ENCODE data around the gene APLF.
"Not testable (repeated sequence)": the region's sequence is repeated elsewhere in the genome, so short reads cannot be mapped to it uniquely, and the experiment has no call there.

APLF gene

GRCh38 chr2:68478688-68479087 is 11.3 kb downstream of the APLF start:
- Histone ChIP-seq H3K4me3 (ENCODE audit: insufficient read length, low read depth) (no peak overlapping the region), H3K9me3 (ENCODE audit: insufficient read depth, low read length) (no peaks in the 10 kb centered on the region), H3K36me3 (ENCODE audit: insufficient read depth, insufficient read length, low read length) (no peaks in the 10 kb centered on the region), H3K27me3 (ENCODE audit: insufficient read depth, insufficient read length) (no peaks in the 10 kb centered on the region), H3K9ac (ENCODE audit: insufficient read length, low read depth) (no peak overlapping the region), H3K4me1 (ENCODE audit: insufficient read depth, insufficient read length) (peaks cover 3% of the 10 kb centered on the region)
- DNase-seq (ENCODE audit: low read depth, low spot score) = no peak
- TF ChIP-seq SUZ12 (IDR thresholded peaks at IDR 0.05; ENCODE audit: extremely low read depth, insufficient read depth, insufficient read length) = no peak
- TF ChIP-seq ZNF274 (IDR thresholded peaks at IDR 0.05; ENCODE audit: low read depth, low read length) = no peak
- TF ChIP-seq YY1 (IDR thresholded peaks at IDR 0.05; ENCODE audit: insufficient read depth, insufficient read length) = no peak

- H3K4me3 ChIP-seq (ENCODE audit: insufficient read length, low read depth) = no peak overlapping the region
- DNase-seq (ENCODE audit: low read depth, low spot score) = no peak
- H3K36me3 ChIP-seq (ENCODE audit: insufficient read depth, insufficient read length, low read length) = no peaks in the 10 kb centered on the region
- peaks cover 3% of the 10 kb centered on the region for H3K4me1 ChIP-seq (ENCODE audit: insufficient read depth, insufficient read length)
- no peak overlapping the region for H3K9ac ChIP-seq (ENCODE audit: insufficient read length, low read depth)
- no peak for TF ChIP-seq SUZ12 (IDR thresholded peaks at IDR 0.05; ENCODE audit: extremely low read depth, insufficient read depth, insufficient read length)
- no peak for TF ChIP-seq YY1 (IDR thresholded peaks at IDR 0.05; ENCODE audit: insufficient read depth, insufficient read length)
- no peak for TF ChIP-seq ZNF274 (IDR thresholded peaks at IDR 0.05; ENCODE audit: low read depth, low read length)
- H3K27me3 ChIP-seq (ENCODE audit: insufficient read depth, insufficient read length) = no peaks in the 10 kb centered on the region
- no peaks in the 10 kb centered on the region for H3K9me3 ChIP-seq (ENCODE audit: insufficient read depth, low read length)
These were observed 15.0 kb downstream of the APLF start for GRCh38 chr2:68482296-68482820.

- no peak for DNase-seq (ENCODE audit: low read depth, low spot score)
- no peak for TF ChIP-seq YY1 (IDR thresholded peaks at IDR 0.05; ENCODE audit: insufficient read depth, insufficient read length)
- TF ChIP-seq ZNF274 (IDR thresholded peaks at IDR 0.05; ENCODE audit: low read depth, low read length) = no peak
- no peak for TF ChIP-seq SUZ12 (IDR thresholded peaks at IDR 0.05; ENCODE audit: extremely low read depth, insufficient read depth, insufficient read length)
These were observed 15.6 kb downstream of the APLF start for GRCh38 chr2:68483011-68483410.

GRCh38 chr2:68487773-68488355 is 20.5 kb downstream of the APLF start:
- Histone ChIP-seq H3K9me3 (ENCODE audit: insufficient read depth, low read length) (no peaks in the 10 kb centered on the region), H3K27me3 (ENCODE audit: insufficient read depth, insufficient read length) (no peaks in the 10 kb centered on the region), H3K36me3 (ENCODE audit: insufficient read depth, insufficient read length, low read length) (no peaks in the 10 kb centered on the region), H3K4me3 (ENCODE audit: insufficient read length, low read depth) (no peak overlapping the region), H3K9ac (ENCODE audit: insufficient read length, low read depth) (no peak overlapping the region), H3K4me1 (ENCODE audit: insufficient read depth, insufficient read length) (peaks cover 1% of the 10 kb centered on the region)
- no peak for DNase-seq (ENCODE audit: low read depth, low spot score)
- TF ChIP-seq YY1 (IDR thresholded peaks at IDR 0.05; ENCODE audit: insufficient read depth, insufficient read length) (no peak), ZNF274 (IDR thresholded peaks at IDR 0.05; ENCODE audit: low read depth, low read length) (no peak), SUZ12 (IDR thresholded peaks at IDR 0.05; ENCODE audit: extremely low read depth, insufficient read depth, insufficient read length) (no peak)

More at GRCh38 chr2:68483011-68483410, 15.6 kb downstream of the APLF start:
- H3K36me3 ChIP-seq (ENCODE audit: insufficient read depth, insufficient read length, low read length) = no peaks in the 10 kb centered on the region
- H3K4me3 ChIP-seq (ENCODE audit: insufficient read length, low read depth) = no peak overlapping the region
- no peak overlapping the region for H3K9ac ChIP-seq (ENCODE audit: insufficient read length, low read depth)
- no peaks in the 10 kb centered on the region for H3K9me3 ChIP-seq (ENCODE audit: insufficient read depth, low read length)
- no peaks in the 10 kb centered on the region for H3K27me3 ChIP-seq (ENCODE audit: insufficient read depth, insufficient read length)
- H3K4me1 ChIP-seq (ENCODE audit: insufficient read depth, insufficient read length) = peaks cover 3% of the 10 kb centered on the region

- H3K9me3 ChIP-seq (ENCODE audit: insufficient read depth, low read length); H3K27me3 ChIP-seq (ENCODE audit: insufficient read depth, insufficient read length); DNase-seq (ENCODE audit: low read depth, low spot score); H3K36me3 ChIP-seq (ENCODE audit: insufficient read depth, insufficient read length, low read length); H3K4me3 ChIP-seq (ENCODE audit: insufficient read length, low read depth); H3K9ac ChIP-seq (ENCODE audit: insufficient read length, low read depth); H3K4me1 ChIP-seq (ENCODE audit: insufficient read depth, insufficient read length): not testable (repeated sequence)
These were observed 21.2 kb downstream of the APLF start for GRCh38 chr2:68488605-68489004.

GRCh38 chr2:68489282-68489681 is 21.9 kb downstream of the APLF start:
- no peak overlapping the region for H3K4me3 ChIP-seq (ENCODE audit: insufficient read length, low read depth)
- TF ChIP-seq SUZ12 (IDR thresholded peaks at IDR 0.05; ENCODE audit: extremely low read depth, insufficient read depth, insufficient read length) (no peak), ZNF274 (IDR thresholded peaks at IDR 0.05; ENCODE audit: low read depth, low read length) (no peak), YY1 (IDR thresholded peaks at IDR 0.05; ENCODE audit: insufficient read depth, insufficient read length) (no peak)
- H3K27me3 ChIP-seq (ENCODE audit: insufficient read depth, insufficient read length) = no peaks in the 10 kb centered on the region
- H3K4me1 ChIP-seq (ENCODE audit: insufficient read depth, insufficient read length) = no peaks in the 10 kb centered on the region
- no peaks in the 10 kb centered on the region; the same call in 1 of the 2 replicates for H3K9me3 ChIP-seq (ENCODE audit: insufficient read depth, low read length)
- H3K9ac ChIP-seq (ENCODE audit: insufficient read length, low read depth) = no peak overlapping the region
- H3K36me3 ChIP-seq (ENCODE audit: insufficient read depth, insufficient read length, low read length) = no peaks in the 10 kb centered on the region
- no peak for DNase-seq (ENCODE audit: low read depth, low spot score)

GRCh38 chr2:68491582-68491981 is 24.2 kb downstream of the APLF start:
- Histone ChIP-seq H3K4me1 (ENCODE audit: insufficient read depth, insufficient read length) (no peaks in the 10 kb centered on the region), H3K9ac (ENCODE audit: insufficient read length, low read depth) (no peak overlapping the region), H3K4me3 (ENCODE audit: insufficient read length, low read depth) (no peak overlapping the region), H3K36me3 (ENCODE audit: insufficient read depth, insufficient read length, low read length) (no peaks in the 10 kb centered on the region), H3K9me3 (ENCODE audit: insufficient read depth, low read length) (peaks cover 5% of the 10 kb centered on the region; the same call in 1 of the 2 replicates), H3K27me3 (ENCODE audit: insufficient read depth, insufficient read length) (no peaks in the 10 kb centered on the region)
- TF ChIP-seq SUZ12 (IDR thresholded peaks at IDR 0.05; ENCODE audit: extremely low read depth, insufficient read depth, insufficient read length) (no peak), YY1 (IDR thresholded peaks at IDR 0.05; ENCODE audit: insufficient read depth, insufficient read length) (no peak), ZNF274 (IDR thresholded peaks at IDR 0.05; ENCODE audit: low read depth, low read length) (no peak)
- no peak for DNase-seq (ENCODE audit: low read depth, low spot score)
